ENCODE results near the gene BRSK2.

The BRSK2 gene

GRCh38 chr11:1468473-1469066 lies 78.8 kb downstream of the BRSK2 start:
- no peak for DNase-seq (ENCODE audit: low read depth in 2 of 2)

DNA sequence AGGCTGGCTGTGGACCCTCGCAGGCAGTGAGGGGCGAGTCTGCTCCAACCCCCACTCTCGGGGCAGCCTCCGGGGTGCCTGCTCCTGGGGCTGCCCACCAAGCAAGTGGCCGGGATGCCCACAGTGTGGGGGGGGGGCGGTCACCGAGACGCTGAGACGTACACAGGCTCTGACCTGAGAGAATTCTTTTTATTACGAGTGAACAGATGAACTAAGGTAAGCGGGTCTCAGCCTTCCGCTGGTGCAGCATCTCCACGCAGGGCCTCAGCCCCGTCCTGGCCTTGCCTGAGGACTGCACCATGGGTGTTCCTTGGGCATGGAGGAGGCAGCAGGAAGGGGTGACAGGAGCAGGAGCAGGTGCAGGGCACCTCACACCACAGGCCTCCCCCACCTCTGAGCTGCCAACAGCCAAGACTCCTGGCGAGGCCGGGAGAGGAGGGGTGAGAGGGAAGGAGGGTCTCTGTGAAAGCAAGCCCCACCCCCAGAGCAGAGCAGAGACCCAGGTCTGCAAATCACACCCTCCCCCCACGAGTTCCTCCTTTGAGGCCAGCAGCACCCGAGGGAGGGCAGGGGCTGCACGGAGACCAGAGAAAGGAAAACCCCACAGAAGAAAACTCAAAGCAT lies 79.7 kb downstream of the BRSK2 start:
- DNase-seq (ENCODE audit: low read depth in 2 of 2): no peak

GRCh38 chr11:1469911-1470680 lies 80.4 kb downstream of the BRSK2 start:
- DNase-seq (ENCODE audit: low read depth in 2 of 2): no peak

DNA sequence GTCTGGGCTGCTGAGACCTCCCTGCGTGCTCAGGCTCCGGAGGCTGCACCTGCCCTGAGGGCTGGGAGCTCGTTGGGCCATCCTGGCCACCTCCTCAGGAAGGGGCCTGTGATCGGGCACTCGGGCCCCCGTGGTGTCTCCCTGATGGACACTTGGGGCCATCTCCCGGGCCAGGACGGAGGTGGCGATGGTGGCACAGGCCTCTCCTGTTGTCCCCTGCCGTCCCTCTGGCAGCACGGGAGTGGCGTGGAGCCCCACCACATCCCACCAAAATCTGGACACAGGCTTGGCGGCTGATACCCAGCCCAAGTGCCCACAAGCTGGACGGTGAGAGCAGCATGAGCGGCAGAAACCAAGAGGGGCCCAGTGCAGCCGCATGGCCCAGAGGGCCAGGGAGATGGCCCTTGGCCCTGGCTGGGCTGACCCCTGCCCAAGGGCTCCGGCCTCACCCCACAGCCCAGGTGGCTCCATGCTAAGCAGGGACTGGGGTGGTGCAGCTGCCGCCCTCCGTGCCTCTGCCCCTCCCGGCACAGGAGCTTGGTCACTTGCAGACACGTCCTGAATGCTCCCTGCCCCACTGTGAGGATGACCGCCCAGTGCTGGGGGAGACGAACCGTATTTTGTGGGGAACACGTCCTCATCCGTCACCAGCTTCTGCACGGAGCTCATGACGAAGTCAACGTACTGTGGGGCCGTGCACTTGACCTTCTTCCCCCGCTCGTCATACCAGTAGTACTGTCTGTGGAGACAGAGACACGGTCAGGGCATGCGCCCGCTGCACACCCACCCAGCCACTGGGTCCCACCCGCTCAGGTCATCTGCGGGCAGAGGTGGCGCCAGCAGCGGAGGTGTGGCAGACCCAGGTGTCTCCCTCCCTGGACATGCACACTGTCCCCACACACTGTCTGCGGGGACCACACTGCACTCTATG lies 81.2 kb downstream of the BRSK2 start:
- no peak for DNase-seq (ENCODE audit: low read depth in 2 of 2)

DNA sequence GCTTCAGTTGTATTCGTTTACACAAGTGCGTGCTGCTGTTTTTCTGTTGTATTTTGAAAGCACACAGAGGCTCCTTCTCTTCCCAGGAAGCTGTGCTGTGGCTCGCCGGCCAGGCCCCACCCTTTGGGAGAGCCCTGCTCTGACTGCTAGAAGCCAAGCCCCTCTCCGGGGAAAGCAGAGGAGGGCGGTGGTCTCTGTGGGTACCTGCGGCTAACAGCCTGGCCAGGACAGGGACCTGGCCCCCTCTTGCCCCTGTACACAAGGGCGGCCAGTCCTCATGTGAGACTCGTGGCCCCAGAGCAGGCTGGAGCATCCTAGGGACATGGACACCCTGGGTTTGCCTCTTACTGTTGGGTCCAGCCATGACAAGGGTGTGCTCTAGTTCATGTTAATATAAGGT lies 82.0 kb downstream of the BRSK2 start:
- no peak for DNase-seq (ENCODE audit: low read depth in 2 of 2)

- no peak for DNase-seq (ENCODE audit: low read depth in 2 of 2)
These were observed 82.7 kb downstream of the BRSK2 start for GRCh38 chr11:1472180-1473005.

GRCh38 chr11:1473011-1473628 lies 83.4 kb downstream of the BRSK2 start:
- DNase-seq (ENCODE audit: low read depth in 2 of 2): no peak

- DNase-seq (ENCODE audit: low read depth in 2 of 2): no peak
These were observed 84.1 kb downstream of the BRSK2 start for GRCh38 chr11:1473786-1474185.

- no peak for DNase-seq (ENCODE audit: low read depth in 2 of 2)
These were observed 86.1 kb downstream of the BRSK2 start for GRCh38 chr11:1475841-1476240.

GRCh38 chr11:1476940-1477736 lies 87.4 kb downstream of the BRSK2 start:
- DNase-seq (ENCODE audit: low read depth in 2 of 2): no peak

DNA sequence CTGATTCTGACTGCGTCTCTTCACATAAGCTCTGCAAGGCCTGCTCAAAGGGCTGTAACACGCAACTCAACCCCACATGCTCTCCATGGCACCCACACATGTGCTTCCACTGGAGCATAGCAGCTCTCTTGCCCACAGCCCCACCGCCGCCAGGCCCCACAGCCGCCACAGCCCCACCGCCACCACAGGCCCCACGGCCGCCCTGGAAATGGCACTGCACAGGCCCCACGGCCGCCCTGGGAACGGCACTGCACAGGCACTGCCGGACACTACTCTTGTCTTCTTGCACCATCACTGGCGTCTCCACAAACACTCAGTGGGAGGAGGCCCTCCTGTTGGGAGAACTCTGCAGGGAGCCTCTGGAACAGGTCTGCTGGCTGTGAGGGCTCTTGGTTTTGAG lies 88.3 kb downstream of the BRSK2 start:
- no peak for DNase-seq (ENCODE audit: low read depth in 2 of 2)

- DNase-seq (ENCODE audit: low read depth in 2 of 2): no peak
These were observed 88.8 kb downstream of the BRSK2 start for GRCh38 chr11:1478544-1478943.

- no peak for DNase-seq (ENCODE audit: low read depth in 2 of 2)
These were observed 89.4 kb downstream of the BRSK2 start for GRCh38 chr11:1479006-1479677.

GRCh38 chr11:1479678-1480118 lies 90.0 kb downstream of the BRSK2 start:
- no peak for DNase-seq (ENCODE audit: low read depth in 2 of 2)

DNA sequence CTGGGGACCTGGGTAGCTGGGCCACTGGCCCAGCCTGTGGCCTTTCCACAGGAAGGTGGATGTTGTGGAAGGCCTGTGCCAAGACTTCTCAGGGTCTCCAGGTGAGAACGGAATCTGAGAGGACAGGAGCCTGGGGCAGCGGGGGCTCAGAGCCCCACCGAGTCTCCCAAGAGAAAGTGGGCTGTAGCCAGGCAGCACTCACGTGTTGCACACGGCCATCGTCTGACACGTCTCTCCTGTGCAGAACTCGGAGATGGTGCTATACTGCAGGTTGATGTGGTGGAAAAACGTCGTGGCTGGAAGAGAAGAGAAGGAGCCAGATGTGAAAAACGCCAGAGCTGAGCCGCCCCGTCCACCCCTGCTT lies 90.4 kb downstream of the BRSK2 start:
- DNase-seq (ENCODE audit: low read depth in 2 of 2): no peak

GRCh38 chr11:1480555-1481482 lies 91.1 kb downstream of the BRSK2 start:
- no peak for DNase-seq (ENCODE audit: low read depth in 2 of 2)

- no peak for DNase-seq (ENCODE audit: low read depth in 2 of 2)
These were observed 91.7 kb downstream of the BRSK2 start for GRCh38 chr11:1481483-1481825.

- no peak for DNase-seq (ENCODE audit: low read depth in 2 of 2)
These were observed 92.2 kb downstream of the BRSK2 start for GRCh38 chr11:1481861-1482441.

All from stimulated activated CD4-positive, alpha-beta T cell treated with anti-CD3 and anti-CD28 coated beads, Interleukin-1b, Interleukin-23, amount 100 ng/mL, for 4 hours (primary cell).